ENCODE measurements around the gene THAP12.

DNA sequence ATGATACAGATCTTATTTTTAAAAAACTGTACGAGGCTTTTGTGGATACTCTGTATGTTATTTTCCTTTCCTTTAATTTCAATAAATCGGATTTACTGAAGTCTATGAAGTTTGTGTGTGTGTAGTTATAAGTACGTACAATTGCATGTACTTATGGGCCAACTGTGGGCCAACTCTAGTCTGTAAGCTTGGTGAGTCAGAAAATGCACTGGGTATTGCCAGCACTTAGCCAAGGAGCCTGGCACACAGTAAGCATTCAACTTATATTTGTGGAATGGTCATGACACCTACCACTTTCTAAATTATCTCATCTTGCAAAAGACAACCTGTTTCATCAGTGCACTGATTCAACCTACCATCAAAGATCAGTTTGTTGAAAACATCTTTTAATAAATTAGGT, 32.6 kb downstream of the THAP12 start:
- TF ChIP-seq, protein P1, sequence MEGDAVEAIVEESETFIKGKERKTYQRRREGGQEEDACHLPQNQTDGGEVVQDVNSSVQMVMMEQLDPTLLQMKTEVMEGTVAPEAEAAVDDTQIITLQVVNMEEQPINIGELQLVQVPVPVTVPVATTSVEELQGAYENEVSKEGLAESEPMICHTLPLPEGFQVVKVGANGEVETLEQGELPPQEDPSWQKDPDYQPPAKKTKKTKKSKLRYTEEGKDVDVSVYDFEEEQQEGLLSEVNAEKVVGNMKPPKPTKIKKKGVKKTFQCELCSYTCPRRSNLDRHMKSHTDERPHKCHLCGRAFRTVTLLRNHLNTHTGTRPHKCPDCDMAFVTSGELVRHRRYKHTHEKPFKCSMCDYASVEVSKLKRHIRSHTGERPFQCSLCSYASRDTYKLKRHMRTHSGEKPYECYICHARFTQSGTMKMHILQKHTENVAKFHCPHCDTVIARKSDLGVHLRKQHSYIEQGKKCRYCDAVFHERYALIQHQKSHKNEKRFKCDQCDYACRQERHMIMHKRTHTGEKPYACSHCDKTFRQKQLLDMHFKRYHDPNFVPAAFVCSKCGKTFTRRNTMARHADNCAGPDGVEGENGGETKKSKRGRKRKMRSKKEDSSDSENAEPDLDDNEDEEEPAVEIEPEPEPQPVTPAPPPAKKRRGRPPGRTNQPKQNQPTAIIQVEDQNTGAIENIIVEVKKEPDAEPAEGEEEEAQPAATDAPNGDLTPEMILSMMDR (IDR thresholded peaks at IDR 0.05; ENCODE audit: low read depth, low read length, missing input control), result no peak
- TF ChIP-seq TAF1 (conservative IDR thresholded peaks at IDR 0.05) (no peak), YY1 (IDR thresholded peaks at IDR 0.05) (no peak), JUND (IDR thresholded peaks at IDR 0.05) (no peak), EGR1 (IDR thresholded peaks at IDR 0.05; ENCODE audit: low read depth in 2 of 2) (no peak), RAD21 (IDR thresholded peaks at IDR 0.05) (no peak), HNF4A (conservative IDR thresholded peaks at IDR 0.05) (no peak), GABPA (IDR thresholded peaks at IDR 0.05 in 1 of 2, conservative IDR thresholded peaks at IDR 0.05 in 1 of 2) (no peak), NR2F2 (IDR thresholded peaks at IDR 0.05) (no peak), FOXA1 (IDR thresholded peaks at IDR 0.05) (no peak), RXRA (IDR thresholded peaks at IDR 0.05) (no peak)
- TF ChIP-seq, protein P2, sequence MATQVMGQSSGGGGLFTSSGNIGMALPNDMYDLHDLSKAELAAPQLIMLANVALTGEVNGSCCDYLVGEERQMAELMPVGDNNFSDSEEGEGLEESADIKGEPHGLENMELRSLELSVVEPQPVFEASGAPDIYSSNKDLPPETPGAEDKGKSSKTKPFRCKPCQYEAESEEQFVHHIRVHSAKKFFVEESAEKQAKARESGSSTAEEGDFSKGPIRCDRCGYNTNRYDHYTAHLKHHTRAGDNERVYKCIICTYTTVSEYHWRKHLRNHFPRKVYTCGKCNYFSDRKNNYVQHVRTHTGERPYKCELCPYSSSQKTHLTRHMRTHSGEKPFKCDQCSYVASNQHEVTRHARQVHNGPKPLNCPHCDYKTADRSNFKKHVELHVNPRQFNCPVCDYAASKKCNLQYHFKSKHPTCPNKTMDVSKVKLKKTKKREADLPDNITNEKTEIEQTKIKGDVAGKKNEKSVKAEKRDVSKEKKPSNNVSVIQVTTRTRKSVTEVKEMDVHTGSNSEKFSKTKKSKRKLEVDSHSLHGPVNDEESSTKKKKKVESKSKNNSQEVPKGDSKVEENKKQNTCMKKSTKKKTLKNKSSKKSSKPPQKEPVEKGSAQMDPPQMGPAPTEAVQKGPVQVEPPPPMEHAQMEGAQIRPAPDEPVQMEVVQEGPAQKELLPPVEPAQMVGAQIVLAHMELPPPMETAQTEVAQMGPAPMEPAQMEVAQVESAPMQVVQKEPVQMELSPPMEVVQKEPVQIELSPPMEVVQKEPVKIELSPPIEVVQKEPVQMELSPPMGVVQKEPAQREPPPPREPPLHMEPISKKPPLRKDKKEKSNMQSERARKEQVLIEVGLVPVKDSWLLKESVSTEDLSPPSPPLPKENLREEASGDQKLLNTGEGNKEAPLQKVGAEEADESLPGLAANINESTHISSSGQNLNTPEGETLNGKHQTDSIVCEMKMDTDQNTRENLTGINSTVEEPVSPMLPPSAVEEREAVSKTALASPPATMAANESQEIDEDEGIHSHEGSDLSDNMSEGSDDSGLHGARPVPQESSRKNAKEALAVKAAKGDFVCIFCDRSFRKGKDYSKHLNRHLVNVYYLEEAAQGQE (IDR thresholded peaks at IDR 0.05), result no peak
- TF ChIP-seq, protein P3, sequence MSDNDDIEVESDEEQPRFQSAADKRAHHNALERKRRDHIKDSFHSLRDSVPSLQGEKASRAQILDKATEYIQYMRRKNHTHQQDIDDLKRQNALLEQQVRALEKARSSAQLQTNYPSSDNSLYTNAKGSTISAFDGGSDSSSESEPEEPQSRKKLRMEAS (IDR thresholded peaks at IDR 0.05), result no peak
- TF ChIP-seq, protein P4, sequence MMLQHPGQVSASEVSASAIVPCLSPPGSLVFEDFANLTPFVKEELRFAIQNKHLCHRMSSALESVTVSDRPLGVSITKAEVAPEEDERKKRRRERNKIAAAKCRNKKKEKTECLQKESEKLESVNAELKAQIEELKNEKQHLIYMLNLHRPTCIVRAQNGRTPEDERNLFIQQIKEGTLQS (IDR thresholded peaks at IDR 0.05), result no peak

All from liver (tissue), 3 donors.